HepG2 (cell line): Measurements from ENCODE around the gene KLC4. TPM values are rescaled to one million over a fixed set of nuclear protein-coding genes. Genes with fewer than 3 reads are reported as not detected.

ENCODE experiments used
- ADNP ChIP-seq: sonication (generic); formaldehyde crosslinking; IDR thresholded peaks from 2 replicates; pipeline ENCODE4 v1.4.0; 2020; ENCODE audit warnings: missing genetic modification reagents
- AHR ChIP-seq: IDR thresholded peaks from 2 replicates; pipeline ENCODE4 v1.6.1; 2018; ENCODE audit warnings: missing genetic modification reagents, missing compliant biosample characterization
- ATF1 ChIP-seq: IDR thresholded peaks from 2 replicates; pipeline ENCODE4 v1.6.1; 2016; ENCODE audit warnings: mild to moderate bottlenecking, control low read depth
- MTERF4 ChIP-seq: sonication (generic); formaldehyde crosslinking; IDR thresholded peaks from 2 replicates; pipeline ENCODE4 v1.8.0; 2023; ENCODE audit warnings: mild to moderate bottlenecking, missing genetic modification reagents
- NR1H2 ChIP-seq: sonication (generic); formaldehyde crosslinking; IDR thresholded peaks from 2 replicates; pipeline ENCODE4 v1.8.1; 2022; ENCODE audit warnings: low read depth, missing genetic modification reagents, borderline replicate concordance
- ONECUT2 ChIP-seq: sonication (generic); formaldehyde crosslinking; IDR thresholded peaks from 2 replicates; pipeline ENCODE4 v1.4.0; 2020; ENCODE audit warnings: missing genetic modification reagents
- RAD21 ChIP-seq: fragments of 450-650 bp; formaldehyde crosslinking; IDR thresholded peaks from 2 replicates; pipeline ENCODE4 v1.5.0; 2020; ENCODE audit warnings: mild to moderate bottlenecking
- REXO4 ChIP-seq: sonication (generic); formaldehyde crosslinking; IDR thresholded peaks from 2 replicates; pipeline ENCODE4 v1.8.0; 2022; ENCODE audit warnings: missing genetic modification reagents, mild to moderate bottlenecking, borderline replicate concordance
- RXRB ChIP-seq: IDR thresholded peaks from 2 replicates; pipeline ENCODE4 v1.6.1; 2016; ENCODE audit warnings: borderline replicate concordance, missing genetic modification reagents, missing compliant biosample characterization
- TIGD3 ChIP-seq: sonication (generic); formaldehyde crosslinking; IDR thresholded peaks from 2 replicates; pipeline ENCODE4 v1.5.1; 2020; ENCODE audit warnings: mild to moderate bottlenecking, missing genetic modification reagents, borderline replicate concordance
- ZBTB37 ChIP-seq: sonication (generic); formaldehyde crosslinking; IDR thresholded peaks from 2 replicates; pipeline ENCODE4 v1.4.0; 2020; ENCODE audit warnings: mild to moderate bottlenecking, missing genetic modification reagents
- ZNF337 ChIP-seq: sonication (generic); formaldehyde crosslinking; IDR thresholded peaks from 2 replicates; pipeline ENCODE4 v1.5.1; 2020; ENCODE audit warnings: missing genetic modification reagents, low read depth, mild to moderate bottlenecking, borderline replicate concordance
- ZNF670 ChIP-seq: sonication (generic); formaldehyde crosslinking; IDR thresholded peaks from 2 replicates; pipeline ENCODE4 v1.8.0; 2022; ENCODE audit warnings: mild to moderate bottlenecking, missing genetic modification reagents, borderline replicate concordance
- ZNF678 ChIP-seq: sonication (generic); formaldehyde crosslinking; IDR thresholded peaks from 2 replicates; pipeline ENCODE4 v1.4.0; 2020; ENCODE audit warnings: mild to moderate bottlenecking, missing genetic modification reagents
- polyA plus RNA-seq, 8 experiments: library from polyadenylated mRNA; depleted of rRNA in 3 of 8; stranded (reverse) in 7 of 8; unstranded in 1 of 8; fragments of >200 nt; fragmentation: Illumina TruSeq in 4 of 8; extraction: Trizol in 4 of 8; gene quantifications; 2 replicates each; pipeline versions ENCODE4 v1.2.1 to v1.2.3, GENCODE V29; 2011 to 2016; ENCODE audit warnings: low read depth in 4 of 8, missing spikeins in 1 of 8, mixed read lengths in 1 of 8; ENCODE audit not compliant: insufficient read depth in 1 of 8
- total RNA-seq, 5 experiments: library from RNA; depleted of rRNA; stranded (reverse); fragments of >200 nt; fragmentation: Illumina TruSeq; extraction: Trizol; gene quantifications; 2 replicates each; pipeline ENCODE4 v1.2.3, GENCODE V29; 2016; ENCODE audit warnings: low read depth in 1 of 5
- TF ChIP-seq, protein P1 (sequence below): IDR thresholded peaks from 2 replicates; pipeline ENCODE4 v1.6.1; 2018; ENCODE audit warnings: missing genetic modification reagents, mild to moderate bottlenecking, missing compliant biosample characterization
- TF ChIP-seq, protein P2 (sequence below): IDR thresholded peaks from 2 replicates; pipeline ENCODE4 v1.6.1; 2016
- TF ChIP-seq, protein P3 (sequence below): sonication (generic); formaldehyde crosslinking; conservative IDR thresholded peaks from 2 replicates; pipeline ENCODE4 v1.8.0; 2022; ENCODE audit warnings: low read depth, missing genetic modification reagents
- TF ChIP-seq, protein P4 (sequence below): sonication (generic); formaldehyde crosslinking; IDR thresholded peaks from 2 replicates; pipeline ENCODE4 v1.4.0; 2020; ENCODE audit warnings: missing genetic modification reagents
- TF ChIP-seq, protein P5 (sequence below): sonication (generic); formaldehyde crosslinking; IDR thresholded peaks from 2 replicates; pipeline ENCODE4 v1.4.0; 2020; ENCODE audit warnings: low read depth, mild to moderate bottlenecking, missing genetic modification reagents

The KLC4 gene
- total and polyA plus RNA-seq, 2 of the 13 experiments (the other 11 are each of a cell fraction or from before 2014, with no cell fraction given), result 45.4 to 70.4 TPM

GRCh38 chr6:43013843-43014433 is 45.5 kb upstream of the KLC4 start, which contains the start of the genes KLHDC3 and MEA1 (continued):
- TF ChIP-seq TIGD3 (CRISPR knock-in tag) (no peak), MTERF4 (CRISPR knock-in tag) (0 out of 2 replicates have a peak, but pooled peaks have one; percentile 7), ONECUT2 (no peak), ZBTB37 (CRISPR knock-in tag) (no peak), AHR (CRISPR knock-in tag) (no peak; the same call in 1 of the 2 replicates), REXO4 (CRISPR knock-in tag) (no peak), ZNF337 (CRISPR knock-in tag) (no peak), RAD21 (no peak), RXRB (CRISPR knock-in tag) (peak; percentile 55; the same call in 1 of the 2 replicates), ATF1 (peak; percentile 84), ZNF678 (no peak), ADNP (CRISPR knock-in tag) (no peak), NR1H2 (no peak), ZNF670 (CRISPR knock-in tag) (no peak)
- TF ChIP-seq, protein P1, sequence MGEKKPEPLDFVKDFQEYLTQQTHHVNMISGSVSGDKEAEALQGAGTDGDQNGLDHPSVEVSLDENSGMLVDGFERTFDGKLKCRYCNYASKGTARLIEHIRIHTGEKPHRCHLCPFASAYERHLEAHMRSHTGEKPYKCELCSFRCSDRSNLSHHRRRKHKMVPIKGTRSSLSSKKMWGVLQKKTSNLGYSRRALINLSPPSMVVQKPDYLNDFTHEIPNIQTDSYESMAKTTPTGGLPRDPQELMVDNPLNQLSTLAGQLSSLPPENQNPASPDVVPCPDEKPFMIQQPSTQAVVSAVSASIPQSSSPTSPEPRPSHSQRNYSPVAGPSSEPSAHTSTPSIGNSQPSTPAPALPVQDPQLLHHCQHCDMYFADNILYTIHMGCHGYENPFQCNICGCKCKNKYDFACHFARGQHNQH (CRISPR knock-in tag), result peak; percentile 14; the same call in 1 of the 2 replicates
- TF ChIP-seq, protein P2, sequence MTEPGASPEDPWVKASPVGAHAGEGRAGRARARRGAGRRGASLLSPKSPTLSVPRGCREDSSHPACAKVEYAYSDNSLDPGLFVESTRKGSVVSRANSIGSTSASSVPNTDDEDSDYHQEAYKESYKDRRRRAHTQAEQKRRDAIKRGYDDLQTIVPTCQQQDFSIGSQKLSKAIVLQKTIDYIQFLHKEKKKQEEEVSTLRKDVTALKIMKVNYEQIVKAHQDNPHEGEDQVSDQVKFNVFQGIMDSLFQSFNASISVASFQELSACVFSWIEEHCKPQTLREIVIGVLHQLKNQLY (CRISPR knock-in tag), result peak; percentile 68
- TF ChIP-seq, protein P3, sequence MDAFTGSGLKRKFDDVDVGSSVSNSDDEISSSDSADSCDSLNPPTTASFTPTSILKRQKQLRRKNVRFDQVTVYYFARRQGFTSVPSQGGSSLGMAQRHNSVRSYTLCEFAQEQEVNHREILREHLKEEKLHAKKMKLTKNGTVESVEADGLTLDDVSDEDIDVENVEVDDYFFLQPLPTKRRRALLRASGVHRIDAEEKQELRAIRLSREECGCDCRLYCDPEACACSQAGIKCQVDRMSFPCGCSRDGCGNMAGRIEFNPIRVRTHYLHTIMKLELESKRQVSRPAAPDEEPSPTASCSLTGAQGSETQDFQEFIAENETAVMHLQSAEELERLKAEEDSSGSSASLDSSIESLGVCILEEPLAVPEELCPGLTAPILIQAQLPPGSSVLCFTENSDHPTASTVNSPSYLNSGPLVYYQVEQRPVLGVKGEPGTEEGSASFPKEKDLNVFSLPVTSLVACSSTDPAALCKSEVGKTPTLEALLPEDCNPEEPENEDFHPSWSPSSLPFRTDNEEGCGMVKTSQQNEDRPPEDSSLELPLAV, result no peak
- TF ChIP-seq, protein P4, sequence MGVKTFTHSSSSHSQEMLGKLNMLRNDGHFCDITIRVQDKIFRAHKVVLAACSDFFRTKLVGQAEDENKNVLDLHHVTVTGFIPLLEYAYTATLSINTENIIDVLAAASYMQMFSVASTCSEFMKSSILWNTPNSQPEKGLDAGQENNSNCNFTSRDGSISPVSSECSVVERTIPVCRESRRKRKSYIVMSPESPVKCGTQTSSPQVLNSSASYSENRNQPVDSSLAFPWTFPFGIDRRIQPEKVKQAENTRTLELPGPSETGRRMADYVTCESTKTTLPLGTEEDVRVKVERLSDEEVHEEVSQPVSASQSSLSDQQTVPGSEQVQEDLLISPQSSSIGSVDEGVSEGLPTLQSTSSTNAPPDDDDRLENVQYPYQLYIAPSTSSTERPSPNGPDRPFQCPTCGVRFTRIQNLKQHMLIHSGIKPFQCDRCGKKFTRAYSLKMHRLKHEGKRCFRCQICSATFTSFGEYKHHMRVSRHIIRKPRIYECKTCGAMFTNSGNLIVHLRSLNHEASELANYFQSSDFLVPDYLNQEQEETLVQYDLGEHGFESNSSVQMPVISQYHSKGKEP, result no peak
- TF ChIP-seq, protein P5, sequence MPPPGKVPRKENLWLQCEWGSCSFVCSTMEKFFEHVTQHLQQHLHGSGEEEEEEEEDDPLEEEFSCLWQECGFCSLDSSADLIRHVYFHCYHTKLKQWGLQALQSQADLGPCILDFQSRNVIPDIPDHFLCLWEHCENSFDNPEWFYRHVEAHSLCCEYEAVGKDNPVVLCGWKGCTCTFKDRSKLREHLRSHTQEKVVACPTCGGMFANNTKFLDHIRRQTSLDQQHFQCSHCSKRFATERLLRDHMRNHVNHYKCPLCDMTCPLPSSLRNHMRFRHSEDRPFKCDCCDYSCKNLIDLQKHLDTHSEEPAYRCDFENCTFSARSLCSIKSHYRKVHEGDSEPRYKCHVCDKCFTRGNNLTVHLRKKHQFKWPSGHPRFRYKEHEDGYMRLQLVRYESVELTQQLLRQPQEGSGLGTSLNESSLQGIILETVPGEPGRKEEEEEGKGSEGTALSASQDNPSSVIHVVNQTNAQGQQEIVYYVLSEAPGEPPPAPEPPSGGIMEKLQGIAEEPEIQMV (CRISPR knock-in tag), result peak; percentile 40; the same call in 1 of the 2 replicates
